GM12878 (cell line): ENCODE measurements around the gene NPM3. TPM values are rescaled to one million over a fixed set of nuclear protein-coding genes. Genes with fewer than 3 reads are reported as not detected.

Experiments used
- ATAC-seq: fragments of 200-7000 bp; cut with Tn5 transposase; 3 replicates; pipeline ENCODE4 v1.9.1; 2020; ENCODE audit warnings: mild to moderate bottlenecking, moderate library complexity
- BruUV-seq: library from RNA; stranded (reverse); fragments of 400-500 nt; replicated peaks from 2 replicates; lab custom pipeline; 2021; lab: Mats Ljungman, UMichigan
- CTCF ChIA-PET: fragments of 300-600 bp; sonication (Branson Sonifier 250); formaldehyde crosslinking; extraction: SDS; loops from one replicate; lab custom pipeline; 2021; ENCODE audit warnings: inconsistent platforms; lab: Yijun Ruan, JAX
- POLR2A ChIA-PET: fragments of 350-600 bp; formaldehyde crosslinking; extraction: SDS; loops from one replicate; lab custom pipeline; 2021; ENCODE audit warnings: inconsistent platforms; lab: Charles Lee
- RAD21 ChIA-PET: fragments of 300-600 bp; sonication (Branson Sonifier 250); formaldehyde crosslinking; loops from one replicate; lab custom pipeline; 2023; ENCODE audit warnings: antibody characterized with exemption; ENCODE audit not compliant: unreplicated experiment; lab: Charles Lee
- SMC1A ChIA-PET: fragments of 300-600 bp; sonication (Branson Sonifier 250); formaldehyde crosslinking; loops from one replicate; lab custom pipeline; 2023; ENCODE audit not compliant: unreplicated experiment, uncharacterized antibody; lab: Charles Lee
- DNase-seq: peaks from one replicate; pipeline ENCODE4 v3.0.0-alpha.2; 2011; ENCODE audit warnings: low read depth, low spot score
- FAIRE-seq: peaks from 3 replicates; lab custom pipeline; 2011; peaks lifted over from hg19 to GRCh38; lab: Jason Lieb, UNC
- H2AFZ ChIP-seq: 2 replicates; pipeline ENCODE4 v1.6.0; 2011; ENCODE audit warnings: low read depth, low read length, control low read depth; ENCODE audit not compliant: control insufficient read depth
- H3K27ac ChIP-seq: 2 replicates; pipeline ENCODE4 v1.5.1; 2011; ENCODE audit warnings: control low read depth; ENCODE audit not compliant: control insufficient read depth, insufficient read depth
- H3K27me3 ChIP-seq, 2 experiments: replicated peaks in 1 of 2; 2 replicates each; pipeline versions ENCODE4 v1.6.0 to v1.6.1; 2011; ENCODE audit warnings: low read length in 1 of 2; ENCODE audit not compliant: control insufficient read depth in 2 of 2, insufficient read depth in 2 of 2
- H3K36me3 ChIP-seq, 2 experiments: 2 replicates each; pipeline ENCODE4 v1.5.1; 2011; ENCODE audit warnings: low read length in 1 of 2; ENCODE audit not compliant: control insufficient read depth in 2 of 2, insufficient read depth in 2 of 2
- H3K4me1 ChIP-seq: 2 replicates; pipeline ENCODE4 v1.6.1; 2011; ENCODE audit warnings: mild to moderate bottlenecking, low read length, moderate library complexity, mixed read lengths; ENCODE audit not compliant: control insufficient read depth, insufficient read depth
- H3K4me2 ChIP-seq: 2 replicates; pipeline ENCODE4 v1.6.0; 2011; ENCODE audit warnings: control low read depth; ENCODE audit not compliant: control insufficient read depth, insufficient read depth
- H3K4me3 ChIP-seq: fragments of 200-600 bp; sonication (generic); 2 replicates; pipeline ENCODE4 v1.5.1; 2016
- H3K79me2 ChIP-seq: 2 replicates; pipeline ENCODE4 v1.6.0; 2011; ENCODE audit warnings: low read length; ENCODE audit not compliant: control insufficient read depth, insufficient read depth
- H3K9ac ChIP-seq: 2 replicates; pipeline ENCODE4 v1.8.0; 2011; ENCODE audit warnings: low read length, control low read depth, mixed read lengths; ENCODE audit not compliant: control insufficient read depth, insufficient read depth
- H3K9me3 ChIP-seq: replicated peaks from 3 replicates; pipeline ENCODE4 v1.5.1; 2011; ENCODE audit warnings: mild to moderate bottlenecking, low read length; ENCODE audit not compliant: control insufficient read depth, insufficient read depth
- H4K20me1 ChIP-seq: 2 replicates; pipeline ENCODE4 v1.6.0; 2011; ENCODE audit not compliant: control insufficient read depth, insufficient read depth
- BRCA1 ChIP-seq: IDR thresholded peaks from 2 replicates; pipeline ENCODE4 v1.6.1; 2011; ENCODE audit warnings: low read depth, low read length, improper control_type of control experiment
- CHD2 ChIP-seq: IDR thresholded peaks from 2 replicates; pipeline ENCODE4 v1.6.1; 2011; ENCODE audit warnings: low read depth, low read length, improper control_type of control experiment, borderline replicate concordance
- GATAD2B ChIP-seq: fragments of 450-650 bp; conservative IDR thresholded peaks from 2 replicates; pipeline ENCODE4 v1.6.1; 2017; ENCODE audit warnings: low read depth, mild to moderate bottlenecking, moderate library complexity
- KAT2A ChIP-seq: conservative IDR thresholded peaks from 2 replicates; pipeline ENCODE4 v1.6.1; 2011; ENCODE audit warnings: low read depth, low read length; ENCODE audit not compliant: control insufficient read depth
- MYC ChIP-seq: IDR thresholded peaks from 2 replicates; pipeline ENCODE4 v1.6.1; 2011; ENCODE audit warnings: mild to moderate bottlenecking, low read length, moderate library complexity, inconsistent platforms; ENCODE audit not compliant: insufficient read depth, insufficient replicate concordance, insufficient read length, severe bottlenecking
- NFXL1 ChIP-seq: fragments of 450-650 bp; IDR thresholded peaks from 2 replicates; pipeline ENCODE4 v1.6.1; 2017; ENCODE audit warnings: antibody characterized with exemption, mild to moderate bottlenecking, borderline replicate concordance
- NR2F1 ChIP-seq: fragments of 450-650 bp; conservative IDR thresholded peaks from 2 replicates; pipeline ENCODE4 v1.6.1; 2017; ENCODE audit warnings: mild to moderate bottlenecking
- PKNOX1 ChIP-seq: fragments of 450-650 bp; IDR thresholded peaks from 2 replicates; pipeline ENCODE4 v1.6.1; 2016; ENCODE audit warnings: mild to moderate bottlenecking
- POLR2A ChIP-seq: IDR thresholded peaks from 2 replicates; pipeline ENCODE4 v1.6.1; 2011; ENCODE audit warnings: low read depth, mild to moderate bottlenecking, low read length
- POLR2AphosphoS2 ChIP-seq: IDR thresholded peaks from 2 replicates; pipeline ENCODE4 v1.6.1; 2011; ENCODE audit warnings: low read depth, mild to moderate bottlenecking, low read length, improper control_type of control experiment, moderate library complexity
- POU2F2 ChIP-seq: IDR thresholded peaks from 3 replicates; pipeline ENCODE4 v1.6.1; 2011; ENCODE audit warnings: low read depth, mild to moderate bottlenecking, low read length, borderline replicate concordance
- RCOR1 ChIP-seq: conservative IDR thresholded peaks from 2 replicates; pipeline ENCODE4 v1.6.1; 2012; ENCODE audit warnings: low read depth, low read length, improper control_type of control experiment
- RUNX3 ChIP-seq: IDR thresholded peaks from 2 replicates; pipeline ENCODE4 v1.6.1; 2012; ENCODE audit warnings: low read length, inconsistent platforms
- SIN3A ChIP-seq: IDR thresholded peaks from 2 replicates; pipeline ENCODE4 v1.6.1; 2012; ENCODE audit warnings: low read depth, low read length, improper control_type of control experiment
- SMAD5 ChIP-seq: IDR thresholded peaks from 2 replicates; pipeline ENCODE4 v1.6.1; 2016; ENCODE audit warnings: antibody characterized with exemption, low read depth
- SMARCA5 ChIP-seq: fragments of 450-650 bp; IDR thresholded peaks from 2 replicates; pipeline ENCODE4 v1.6.1; 2017; ENCODE audit warnings: mild to moderate bottlenecking
- SMC3 ChIP-seq: IDR thresholded peaks from 2 replicates; pipeline ENCODE4 v1.6.1; 2011; ENCODE audit warnings: low read length, improper control_type of control experiment, borderline replicate concordance
- SUPT20H ChIP-seq: IDR thresholded peaks from 2 replicates; pipeline ENCODE4 v1.6.1; 2011; ENCODE audit warnings: low read depth, mild to moderate bottlenecking, low read length, moderate library complexity, borderline replicate concordance; ENCODE audit not compliant: control insufficient read depth
- ZNF207 ChIP-seq: fragments of 450-650 bp; IDR thresholded peaks from 2 replicates; pipeline ENCODE4 v1.6.1; 2014; ENCODE audit warnings: antibody characterized with exemption, mild to moderate bottlenecking, borderline replicate concordance
- WGBS: methylation state at CpG from one replicate; pipeline ENCODE4 v1.1.6; 2016; ENCODE audit warnings: low lambda C conversion rate; ENCODE audit not compliant: insufficient replicate concordance, insufficient coverage; ENCODE audit errors: missing lambda C conversion rate; 5-methylcytosine and 5-hydroxymethylcytosine counted together
- in situ Hi-C: fragments of 300-500 bp; cut with MboI; formaldehyde crosslinking; loops from 9 replicates; pipeline ENCODE4 v1.14.3; 2018; ENCODE audit warnings: mixed read lengths
- intact Hi-C: fragments of 100-400 bp; cut with micrococcal nuclease; formaldehyde crosslinking; loops from one replicate; pipeline ENCODE4 v1.14.2; 2022; ENCODE audit not compliant: unreplicated experiment
- polyA plus RNA-seq, 11 experiments: library from polyadenylated mRNA; depleted of rRNA in 4 of 11; unstranded in 6 of 11; stranded (reverse) in 5 of 11; fragments of >200 nt; fragmentation: Nextera tagmentation in 4 of 11; fragmentation: Illumina TruSeq in 1 of 11; extraction: Ambion mirVana in 4 of 11; extraction: Trizol in 1 of 11; gene quantifications; 1 replicate in 1 of 11; 2 replicates in 10 of 11; pipeline versions ENCODE4 v1.2.1 to v1.2.3, GENCODE V29; 2011 to 2016; ENCODE audit warnings: inconsistent platforms in 2 of 11, missing spikeins in 2 of 11, low read depth in 1 of 11
- total RNA-seq, 4 experiments: library from RNA; depleted of rRNA in 3 of 4; stranded (reverse); fragments of >200 nt in 3 of 4; fragmentation: Illumina TruSeq in 1 of 4; extraction: Trizol in 1 of 4; gene quantifications; 2 replicates each; pipeline versions ENCODE4 v1.2.1 to v1.2.3, GENCODE V29; 2013 to 2021
- TF ChIP-seq, protein P1 (sequence below): fragments of 450-650 bp; IDR thresholded peaks from 2 replicates; pipeline ENCODE4 v1.6.1; 2018; ENCODE audit warnings: mild to moderate bottlenecking, low read depth, moderate library complexity; ENCODE audit not compliant: partially characterized antibody

The NPM3 gene
- total and polyA plus RNA-seq, 10 of the 15 experiments (the other 5 are each of a cell fraction or from before 2014, with no cell fraction given) = 13.0 to 171 (median 93.3) TPM

DNA sequence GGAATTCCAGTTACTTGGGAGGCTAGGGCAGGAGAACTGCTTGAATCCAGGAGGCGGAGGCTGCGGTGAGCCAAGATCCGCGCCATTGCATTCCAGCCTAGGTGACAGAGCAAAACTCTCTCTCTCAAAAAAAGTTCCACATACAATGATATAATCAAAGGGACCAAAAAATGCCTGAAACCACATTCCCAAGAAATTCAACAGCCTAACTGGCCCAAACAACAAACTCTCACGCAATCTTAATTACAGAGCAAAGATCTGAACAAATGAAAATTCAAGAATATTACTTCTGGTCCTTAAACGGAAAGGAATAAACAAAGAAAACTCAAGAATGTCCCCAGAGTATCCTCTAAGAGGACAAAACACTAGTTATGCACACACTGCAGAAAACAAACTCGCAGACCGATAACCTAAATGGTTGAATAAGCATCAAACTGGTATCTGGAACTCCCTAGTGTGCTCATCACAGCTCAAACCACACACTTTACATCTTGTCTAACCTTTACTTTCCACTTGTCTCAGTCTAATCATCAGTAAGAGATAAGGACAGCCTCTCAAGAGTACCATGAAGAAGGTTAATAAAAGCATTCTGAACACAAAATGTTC lies 31.3 kb upstream of the NPM3 start (continued):
- no peak for TF ChIP-seq PKNOX1
- TF ChIP-seq SMC3 = no peak
- TF ChIP-seq RUNX3 = peak; percentile 82
- no peak for TF ChIP-seq CHD2
- TF ChIP-seq GATAD2B = no peak

DNA sequence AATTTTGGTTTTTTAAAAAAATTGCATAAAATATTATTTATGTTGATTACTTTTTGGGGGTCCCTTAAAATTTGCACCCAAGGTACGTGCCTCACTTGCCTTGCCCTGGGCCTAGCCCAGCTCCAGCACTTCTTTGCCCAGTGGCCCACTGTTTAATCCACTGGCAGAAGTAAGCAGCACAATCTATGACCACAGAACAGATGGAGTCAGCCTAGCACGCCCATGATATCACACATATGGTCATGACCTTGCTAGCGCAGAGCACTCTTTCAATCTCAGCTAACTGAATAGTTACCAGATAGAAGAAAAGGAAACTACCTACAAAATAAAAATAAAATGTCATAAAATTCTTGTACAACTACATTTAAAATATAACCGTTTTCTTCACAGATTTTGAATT lies 29.4 kb upstream of the NPM3 start:
- no peak overlapping the region for H3K27ac ChIP-seq
- ChIA-PET RAD21 (interaction anchor here (0.9 kb wide), 1 partner anchor 28 kb away, joined by 4 read pairs; no protein-coding TSS in a partner anchor), SMC1A (interaction anchor here (0.6 to 1.7 kb wide), 11 partner anchors 9 to 260 kb away, joined by 3 to 7 read pairs (median 4); partner anchors contain the start of genes DPCD and POLL), POLR2A (interaction anchor here (1.0 to 1.5 kb wide), 2 partner anchors 10 to 16 kb away, joined by 3 to 9 read pairs; no protein-coding TSS in a partner anchor), CTCF (interaction anchor here (0.9 to 3.8 kb wide), 8 partner anchors 13 to 261 kb away, joined by 3 to 14 read pairs (median 7); no protein-coding TSS in a partner anchor)
- 54% methylated on average over 4 of the region's 4 CpGs for WGBS
- in situ Hi-C loops = no loop called here
- FAIRE-seq = no peak
- no peaks in the 10 kb centered on the region for H3K27me3 ChIP-seq
- no peak overlapping the region for H3K9ac ChIP-seq
- H3K9me3 ChIP-seq = no peaks in the 10 kb centered on the region
- 0 out of 2 replicates have a peak overlapping the region, but pooled peaks have one; percentile 2 for H3K4me3 ChIP-seq
- ATAC-seq = no peak
- intact Hi-C loops = no loop called here
- H4K20me1 ChIP-seq = peaks cover 18% of the 10 kb centered on the region; the same call in 1 of the 2 replicates
- peaks cover 6% of the 10 kb centered on the region; the same call in 1 of the 2 replicates for H3K4me1 ChIP-seq
- H3K36me3 ChIP-seq = peaks cover 4 to 31% of the 10 kb centered on the region in 2 experiments
- no peak overlapping the region for H2AFZ ChIP-seq
- peak overlapping the region; percentile 30; the same call in 1 of the 2 replicates for H3K4me2 ChIP-seq
- BruUV-seq = no TSS peak
- H3K79me2 ChIP-seq = peaks cover 76% of the 10 kb centered on the region
- no peak for DNase-seq
- TF ChIP-seq RCOR1 (no peak), KAT2A (no peak), BRCA1 (no peak), SUPT20H (no peak), SMAD5 (no peak), SIN3A (no peak), POLR2A (no peak), GATAD2B (no peak), ZNF207 (no peak), NFXL1 (no peak), POLR2AphosphoS2 (no peak), NR2F1 (no peak), MYC (no peak), SMARCA5 (no peak), POU2F2 (no peak)
- TF ChIP-seq, protein P1, sequence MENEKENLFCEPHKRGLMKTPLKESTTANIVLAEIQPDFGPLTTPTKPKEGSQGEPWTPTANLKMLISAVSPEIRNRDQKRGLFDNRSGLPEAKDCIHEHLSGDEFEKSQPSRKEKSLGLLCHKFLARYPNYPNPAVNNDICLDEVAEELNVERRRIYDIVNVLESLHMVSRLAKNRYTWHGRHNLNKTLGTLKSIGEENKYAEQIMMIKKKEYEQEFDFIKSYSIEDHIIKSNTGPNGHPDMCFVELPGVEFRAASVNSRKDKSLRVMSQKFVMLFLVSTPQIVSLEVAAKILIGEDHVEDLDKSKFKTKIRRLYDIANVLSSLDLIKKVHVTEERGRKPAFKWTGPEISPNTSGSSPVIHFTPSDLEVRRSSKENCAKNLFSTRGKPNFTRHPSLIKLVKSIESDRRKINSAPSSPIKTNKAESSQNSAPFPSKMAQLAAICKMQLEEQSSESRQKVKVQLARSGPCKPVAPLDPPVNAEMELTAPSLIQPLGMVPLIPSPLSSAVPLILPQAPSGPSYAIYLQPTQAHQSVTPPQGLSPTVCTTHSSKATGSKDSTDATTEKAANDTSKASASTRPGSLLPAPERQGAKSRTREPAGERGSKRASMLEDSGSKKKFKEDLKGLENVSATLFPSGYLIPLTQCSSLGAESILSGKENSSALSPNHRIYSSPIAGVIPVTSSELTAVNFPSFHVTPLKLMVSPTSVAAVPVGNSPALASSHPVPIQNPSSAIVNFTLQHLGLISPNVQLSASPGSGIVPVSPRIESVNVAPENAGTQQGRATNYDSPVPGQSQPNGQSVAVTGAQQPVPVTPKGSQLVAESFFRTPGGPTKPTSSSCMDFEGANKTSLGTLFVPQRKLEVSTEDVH = no peak
